Right atrium auricular region (tissue), 2 donors: ENCODE results near the gene PRDM11. TPM values are rescaled to one million over a fixed set of nuclear protein-coding genes. Genes with fewer than 3 reads are reported as not detected.
A peak's percentile ranks its signal among the peaks of the same experiment; 100 is the strongest.

ENCODE experiments used
- DNase-seq: peaks from one replicate; pipeline ENCODE4 v3.0.0-alpha.2; 2019; ENCODE audit warnings: low spot score
- H3K27ac ChIP-seq, 2 donors: fragments of 200-600 bp; sonication (generic); 1 replicate in 1 of 2; 2 replicates in 1 of 2; pipeline ENCODE4 v1.5.1; 2016 to 2019
- H3K27me3 ChIP-seq, 2 donors: fragments of 200-600 bp; sonication (generic); one replicate each; pipeline versions ENCODE4 v1.5.1 to v1.6.0; 2017 to 2019
- H3K36me3 ChIP-seq: fragments of 200-600 bp; sonication (generic); one replicate; pipeline ENCODE4 v1.5.1; 2016
- H3K4me1 ChIP-seq, 2 donors: fragments of 200-600 bp; sonication (generic); one replicate each; pipeline versions ENCODE4 v1.5.1 to v1.6.0; 2017 to 2019
- H3K4me3 ChIP-seq, 2 donors: fragments of 200-600 bp; sonication (generic); 1 replicate in 1 of 2; 2 replicates in 1 of 2; pipeline ENCODE4 v1.5.1; 2017 to 2019; ENCODE audit warnings: mild to moderate bottlenecking in 1 of 2, moderate library complexity in 1 of 2
- H3K9me3 ChIP-seq, 2 donors: fragments of 200-600 bp; sonication (generic); one replicate each; pipeline ENCODE4 v1.5.1; 2019
- CTCF ChIP-seq, 2 donors: fragments of 200-600 bp; sonication (generic); IDR thresholded peaks; one replicate each; pipeline ENCODE4 v1.5.1; 2019; ENCODE audit warnings: antibody characterized with exemption in 2 of 2
- total RNA-seq, 2 donors: library from RNA; depleted of rRNA; stranded (reverse); fragments of >200 nt; gene quantifications; one replicate each; pipeline ENCODE4 v1.1.0, GENCODE V29; 2016

PRDM11 gene
- total RNA-seq, 2 donors from 2014 or later = 13.5 to 27.6 TPM

GRCh38 chr11:45143494-45143893 lies 2.9 kb upstream of the PRDM11 start:
- H3K9me3 ChIP-seq = no peaks in the 10 kb centered on the region
- H3K4me1 ChIP-seq = peaks cover 0 to 22% of the 10 kb centered on the region in 2 donors
- no peaks in the 10 kb centered on the region for H3K36me3 ChIP-seq
- no peak for DNase-seq
- no peak for TF ChIP-seq CTCF (IDR thresholded peaks at IDR 0.05)
- H3K27me3 ChIP-seq = no peaks in the 10 kb centered on the region
- H3K4me3 ChIP-seq = no peak overlapping the region
- no peak overlapping the region for H3K27ac ChIP-seq

GRCh38 chr11:45144126-45145082 lies 2.0 kb upstream of the PRDM11 start:
- Histone ChIP-seq H3K4me1 (peaks cover 0 to 26% of the 10 kb centered on the region in 2 donors), H3K4me3 (no peak overlapping the region), H3K27me3 (no peaks in the 10 kb centered on the region), H3K27ac (no peak overlapping the region), H3K9me3 (no peaks in the 10 kb centered on the region), H3K36me3 (no peaks in the 10 kb centered on the region)
- TF ChIP-seq CTCF (IDR thresholded peaks at IDR 0.05) = no peak
- DNase-seq = no peak

GRCh38 chr11:45145083-45145378 lies 1.4 kb upstream of the PRDM11 start:
- Histone ChIP-seq H3K4me3 (no peak overlapping the region), H3K27me3 (no peaks in the 10 kb centered on the region), H3K27ac (no peak overlapping the region), H3K36me3 (no peaks in the 10 kb centered on the region), H3K9me3 (no peaks in the 10 kb centered on the region), H3K4me1 (peaks cover 0 to 26% of the 10 kb centered on the region in 2 donors)
- TF ChIP-seq CTCF (IDR thresholded peaks at IDR 0.05) = no peak
- DNase-seq = no peak

- no peaks in the 10 kb centered on the region for H3K27me3 ChIP-seq
- H3K4me1 ChIP-seq = peaks cover 0 to 26% of the 10 kb centered on the region in 2 donors
- H3K9me3 ChIP-seq = no peaks in the 10 kb centered on the region
- H3K27ac ChIP-seq = peak overlapping the region; percentile 95 to 97
- H3K36me3 ChIP-seq = no peaks in the 10 kb centered on the region
- DNase-seq = no peak
- no peak for TF ChIP-seq CTCF (IDR thresholded peaks at IDR 0.05)
- peak overlapping the region; percentile 57 to 77 for H3K4me3 ChIP-seq
Measured at GRCh38 chr11:45145379-45146071, 914 bp upstream of the PRDM11 start.

- Histone ChIP-seq H3K27ac (peak overlapping the region; percentile 95 to 97), H3K4me1 (peaks cover 0 to 26% of the 10 kb centered on the region in 2 donors), H3K27me3 (no peaks in the 10 kb centered on the region), H3K4me3 (peak overlapping the region; percentile 57 to 77), H3K36me3 (no peaks in the 10 kb centered on the region), H3K9me3 (no peaks in the 10 kb centered on the region)
- peak; percentile 96 for DNase-seq
- TF ChIP-seq CTCF (IDR thresholded peaks at IDR 0.05) = peak in 1 of 2 donors; percentile 33
Measured at GRCh38 chr11:45147017-45147728, 734 bp downstream of the PRDM11 start.
